GM21576 (cell line): ENCODE data around the gene EIF6.

ENCODE experiments used
- ATAC-seq: cut with Tn5 transposase; IDR thresholded peaks from one replicate; pipeline ENCODE4 v1.9.1; 2021; ENCODE audit warnings: mild to moderate bottlenecking, moderate library complexity; ENCODE audit not compliant: unreplicated experiment

EIF6 gene

GRCh38 chr20:35295674-35296073, 11.1 kb upstream of the EIF6 start:
- no peak for ATAC-seq

GRCh38 chr20:35295058-35295457, 10.5 kb upstream of the EIF6 start:
- ATAC-seq: no peak

- no peak for ATAC-seq
Measured at GRCh38 chr20:35294293-35294685, 9.7 kb upstream of the EIF6 start.

GRCh38 chr20:35293303-35294292, 9.0 kb upstream of the EIF6 start:
- ATAC-seq: no peak

- no peak for ATAC-seq
Measured at GRCh38 chr20:35292504-35293285, 8.1 kb upstream of the EIF6 start.

- ATAC-seq: no peak
Measured at GRCh38 chr20:35291654-35292503, 7.3 kb upstream of the EIF6 start, which contains the start of gene FAM83C. TSS of gene FAM83C (minus strand) at chr20:35292425. CDS start at chr20:35292304, 121 bp downstream.

GRCh38 chr20:35290887-35291417, 6.4 kb upstream of the EIF6 start:
- no peak for ATAC-seq

- ATAC-seq: no peak
Measured at GRCh38 chr20:35290186-35290886, 5.8 kb upstream of the EIF6 start.

- ATAC-seq: no peak
Measured at GRCh38 chr20:35288325-35289060, 3.9 kb upstream of the EIF6 start.

- ATAC-seq: no peak
Measured at GRCh38 chr20:35287509-35288324, 3.1 kb upstream of the EIF6 start.

GRCh38 chr20:35286899-35287508, 2.4 kb upstream of the EIF6 start:
- ATAC-seq: no peak

GRCh38 chr20:35286077-35286898, 1.7 kb upstream of the EIF6 start:
- ATAC-seq: no peak

GRCh38 chr20:35285806-35286076, 1.2 kb upstream of the EIF6 start:
- no peak for ATAC-seq

- ATAC-seq: peak; percentile 9
Measured at GRCh38 chr20:35284992-35285805, 627 bp upstream of the EIF6 start.

GRCh38 chr20:35283441-35284266, 918 bp downstream of the EIF6 start:
- no peak for ATAC-seq
